Measurements from ENCODE around the gene PCSK1. TPM values are rescaled to one million over a fixed set of nuclear protein-coding genes. Genes with fewer than 3 reads are reported as not detected.

PCSK1 gene
- total and polyA plus RNA-seq, 2 of the 4 experiments (the other 2 are of a cell fraction) = not detected

GRCh38 chr5:96412868-96413449, 20.1 kb downstream of the PCSK1 start:
- dilution Hi-C loops (cut with HindIII; ENCODE audit: low sequenced_read_pairs, unreplicated experiment) = no loop called here
- Histone ChIP-seq H4K8ac (ENCODE audit: low read depth in 2 of 2, low read length in 2 of 2) (no peak overlapping the region), H2BK5ac (ENCODE audit: low read depth, low read length, poor library complexity, severe bottlenecking) (no peak overlapping the region), H3K36me3 (ENCODE audit: control insufficient read depth, insufficient read depth, low read length) (no peaks in the 10 kb centered on the region), H2AK5ac (ENCODE audit: low read depth, low read length) (no peak overlapping the region), H3K79me1 (ENCODE audit: low read depth in 1 of 2, low read length in 2 of 2) (no peaks in the 10 kb centered on the region), H3K27ac (ENCODE audit: insufficient read depth, low read length) (no peak overlapping the region), H3K9me3 (ENCODE audit: control insufficient read depth, insufficient read depth, low read length) (no peaks in the 10 kb centered on the region), H3K18ac (ENCODE audit: low read depth, low read length) (no peak overlapping the region), H2AK9ac (replicated peaks; ENCODE audit: low read depth, low read length, poor library complexity) (no peak overlapping the region), H3K4me2 (ENCODE audit: low read depth, low read length) (no peak overlapping the region), H2AFZ (replicated peaks; ENCODE audit: low read length, poor library complexity) (no peak overlapping the region), H2BK15ac (ENCODE audit: low read depth, low read length) (no peak overlapping the region), H2BK20ac (ENCODE audit: low read depth, low read length) (no peak overlapping the region), H3K23ac (ENCODE audit: low read depth, low read length) (no peak overlapping the region), H2BK120ac (ENCODE audit: low read depth, low read length) (no peak overlapping the region), H3K4me1 (ENCODE audit: control insufficient read depth, insufficient read depth, low read length) (peaks cover 2% of the 10 kb centered on the region; the same call in 1 of the 2 replicates), H3K14ac (replicated peaks; ENCODE audit: low read depth, low read length) (no peak overlapping the region), H3K56ac (ENCODE audit: extremely low read depth, insufficient read depth, low read length) (no peak overlapping the region), H3K9me1 (ENCODE audit: insufficient read depth, low read length) (no peaks in the 10 kb centered on the region), H3K4me3 (ENCODE audit: insufficient read depth, low read depth, low read length) (no peak overlapping the region), H4K5ac (ENCODE audit: low read depth, low read length) (no peak overlapping the region), H4K20me1 (ENCODE audit: insufficient read depth, low read length) (no peaks in the 10 kb centered on the region), H4K91ac (ENCODE audit: insufficient read depth, low read depth, low read length) (no peak overlapping the region), H3K4ac (ENCODE audit: low read depth, low read length) (no peak overlapping the region), H3K9ac (ENCODE audit: low read depth, low read length) (no peak overlapping the region), H3K27me3 (ENCODE audit: control insufficient read depth, insufficient read depth, low read length) (peaks cover 17% of the 10 kb centered on the region)
- in situ Hi-C loops (cut with MboI; ENCODE audit: low sequenced_read_pairs) = no loop called here
- CTCF ChIA-PET = no interaction called here
- WGBS, 2 experiments (ENCODE audit: extremely low coverage in 2 of 2, insufficient read length in 1 of 2) = no CpG with 5 or more reads among the region's 3 CpGs
- DNase-seq = no peak
- intact Hi-C loops (cut with micrococcal nuclease) = no loop called here
- BruUV-seq (replicated peaks) = no TSS peak
- TF ChIP-seq MAFK (IDR thresholded peaks at IDR 0.05; ENCODE audit: low read depth, low read length) = no peak
- TF ChIP-seq MXI1 (IDR thresholded peaks at IDR 0.05; ENCODE audit: borderline replicate concordance, low read depth, low read length) = no peak
- TF ChIP-seq USF2 (IDR thresholded peaks at IDR 0.05; ENCODE audit: low read depth, low read length) = no peak
- no peak for ATAC-seq (ENCODE audit: low read depth)
- POLR2A ChIA-PET (ENCODE audit: unreplicated experiment) = no interaction called here
